NCI-H460 (cell line): Measurements from ENCODE around the gene GRIK1. TPM values are rescaled to one million over a fixed set of nuclear protein-coding genes. Genes with fewer than 3 reads are reported as not detected.

Experiments used
- DNase-seq: peaks from one replicate; pipeline ENCODE4 v3.0.0-alpha.2; 2016; ENCODE audit warnings: low read depth; ENCODE audit errors: extremely low read depth
- total RNA-seq: library from RNA; depleted of rRNA; stranded (reverse); fragments of >200 nt; shearing (Covaris generic); gene quantifications from 2 replicates; pipeline ENCODE4 v1.2.3, GENCODE V29; 2014

Gene GRIK1
- total RNA-seq, 1 experiment from 2014 or later, result not detected

GRCh38 chr21:29914326-29914725 is 25.5 kb downstream of the GRIK1 start:
- no peak for DNase-seq

- DNase-seq, result no peak
Measured at GRCh38 chr21:29909571-29909970, 30.2 kb downstream of the GRIK1 start.

DNA sequence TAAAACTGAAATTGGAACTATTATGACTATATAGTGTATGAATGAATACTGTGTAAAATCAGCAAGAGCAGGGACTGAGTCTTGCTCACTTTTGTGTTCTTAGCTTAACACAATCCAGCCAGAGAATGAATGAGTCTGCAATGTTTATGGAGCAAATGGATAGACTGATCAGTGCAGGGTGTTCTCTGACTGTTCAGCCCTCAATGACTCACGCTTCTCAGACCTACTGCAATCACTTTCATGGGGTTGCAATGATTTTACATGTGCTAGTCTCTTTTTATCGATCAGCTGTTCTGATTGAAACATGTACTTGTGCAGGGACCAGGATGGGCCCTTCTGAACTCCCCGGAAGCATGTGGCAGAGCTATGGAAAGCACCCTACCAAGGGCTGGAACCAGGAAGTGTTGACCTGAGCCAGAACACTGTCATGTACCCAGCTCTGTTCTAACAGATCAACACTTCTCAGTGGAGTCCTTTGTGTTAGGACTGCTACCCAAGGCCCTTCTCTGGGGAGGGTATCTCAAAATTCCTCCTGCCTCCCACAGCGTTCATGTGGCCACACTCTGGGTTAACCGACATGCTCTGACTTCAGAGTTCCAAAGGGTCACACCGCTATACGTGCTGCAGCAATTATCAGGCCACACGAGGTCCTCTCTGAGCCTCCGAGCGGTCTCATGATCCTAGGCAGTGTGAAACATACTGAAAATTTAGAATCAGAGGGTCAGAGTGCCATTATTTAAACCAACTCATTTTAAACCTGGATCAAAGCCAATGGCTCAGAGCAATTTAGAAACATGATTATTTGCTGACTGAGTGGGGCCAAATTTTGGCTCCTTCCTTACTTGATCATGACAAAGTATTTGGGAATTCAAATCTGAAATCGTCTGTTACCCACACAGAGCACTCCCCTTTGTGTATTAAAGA is 35.2 kb downstream of the GRIK1 start:
- no peak for DNase-seq

- no peak for DNase-seq
Measured at GRCh38 chr21:29896884-29897283, 42.9 kb downstream of the GRIK1 start.

GRCh38 chr21:29893687-29894086 is 46.1 kb downstream of the GRIK1 start:
- DNase-seq, result no peak

DNA sequence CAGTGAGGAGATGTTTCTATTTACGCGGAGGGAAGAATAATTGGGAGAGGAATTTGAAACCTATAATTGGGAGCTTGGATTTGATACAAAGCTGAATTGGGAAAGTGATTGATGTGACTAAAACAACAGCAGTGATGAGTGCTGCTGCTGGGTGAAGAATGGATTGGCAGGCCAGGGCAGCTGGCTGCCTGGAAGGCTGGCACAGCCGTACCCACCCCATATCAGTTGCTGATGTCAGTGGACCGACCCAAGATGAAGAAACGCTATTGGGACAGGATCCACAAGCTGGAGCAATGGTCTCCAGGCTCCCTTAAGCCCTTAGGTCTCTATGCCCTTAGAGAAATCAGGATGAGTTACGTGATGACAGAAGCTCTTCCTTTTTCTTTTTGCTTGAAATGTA is 47.4 kb downstream of the GRIK1 start:
- DNase-seq, result no peak

DNA sequence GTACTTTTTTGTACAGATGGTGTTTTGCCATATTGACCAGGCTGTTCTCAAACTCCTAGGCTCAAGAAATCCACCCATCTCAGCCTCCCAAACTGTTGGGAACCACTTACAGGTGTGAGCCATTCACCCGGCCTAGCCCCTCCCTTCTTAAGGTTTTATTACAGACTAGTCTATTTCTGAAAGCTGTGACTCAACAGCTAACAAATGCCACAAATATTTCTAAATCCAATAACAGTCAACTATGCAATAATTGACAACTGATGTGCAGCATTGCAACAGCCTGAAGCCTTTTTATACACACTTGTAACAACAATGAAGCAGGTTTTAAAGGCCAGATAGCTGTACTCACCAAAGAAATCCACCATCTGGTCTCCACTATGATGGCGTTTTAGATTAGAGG is 51.4 kb downstream of the GRIK1 start:
- DNase-seq, result no peak

- DNase-seq, result no peak
Measured at GRCh38 chr21:29887313-29888009, 52.3 kb downstream of the GRIK1 start.

DNA sequence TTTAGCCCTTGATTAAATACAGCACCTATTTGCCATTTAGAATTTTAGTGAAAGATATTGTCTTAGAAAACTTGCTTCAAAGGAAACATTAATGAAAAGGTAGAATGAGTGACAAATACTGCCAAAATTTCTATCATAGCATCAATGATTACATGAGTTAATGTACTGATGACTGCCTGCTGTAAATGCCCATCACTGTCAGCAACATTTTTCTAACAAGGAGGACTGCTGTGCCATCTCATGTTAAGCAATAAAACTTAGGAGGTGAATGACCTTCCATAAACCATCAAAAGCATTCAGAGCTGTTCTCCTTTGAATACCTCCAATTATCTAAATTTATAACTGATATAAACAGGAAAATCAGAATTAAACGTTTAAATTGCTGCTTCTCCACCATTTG is 54.3 kb downstream of the GRIK1 start:
- DNase-seq, result no peak

DNA sequence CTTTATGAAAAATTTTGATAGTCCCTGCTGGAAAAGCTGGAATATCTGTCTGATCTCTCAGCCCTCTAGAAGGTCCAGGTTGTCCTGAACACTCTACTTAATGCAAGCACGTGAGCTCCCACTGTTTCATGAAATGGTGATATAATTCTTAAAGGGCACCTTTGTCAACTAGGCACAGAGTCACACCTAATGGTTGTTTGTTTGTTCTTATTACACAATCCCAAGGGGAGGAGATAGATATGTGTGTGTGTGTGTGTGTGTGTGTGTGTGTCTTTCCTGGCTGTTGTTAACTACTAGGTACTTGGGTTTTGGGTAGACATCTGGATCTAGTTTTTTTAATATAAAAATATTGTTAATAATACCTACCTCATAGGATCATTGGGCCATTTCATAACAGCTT is 63.9 kb downstream of the GRIK1 start:
- no peak for DNase-seq

GRCh38 chr21:29875036-29875716 is 64.6 kb downstream of the GRIK1 start:
- no peak for DNase-seq

DNA sequence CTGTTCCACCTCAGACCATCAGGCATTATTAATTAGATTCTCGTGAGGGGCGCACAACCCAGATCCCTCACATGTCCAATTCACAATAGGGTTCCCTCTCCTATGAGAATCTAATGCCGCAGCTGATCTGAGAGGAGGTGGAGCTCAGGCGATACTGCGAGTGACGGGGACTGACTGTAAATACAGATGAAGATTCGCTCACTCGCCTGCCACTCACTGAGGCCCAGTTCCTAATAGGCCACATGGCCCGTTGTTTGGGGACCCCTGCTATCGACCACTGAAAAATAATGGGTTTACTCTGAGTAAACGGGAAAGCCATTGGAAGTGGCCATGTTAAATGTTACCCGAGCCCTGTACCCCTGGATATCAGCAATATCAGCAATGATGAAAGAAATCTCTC is 65.9 kb downstream of the GRIK1 start:
- DNase-seq, result no peak

GRCh38 chr21:29870814-29871213 is 69.0 kb downstream of the GRIK1 start:
- DNase-seq, result no peak

DNA sequence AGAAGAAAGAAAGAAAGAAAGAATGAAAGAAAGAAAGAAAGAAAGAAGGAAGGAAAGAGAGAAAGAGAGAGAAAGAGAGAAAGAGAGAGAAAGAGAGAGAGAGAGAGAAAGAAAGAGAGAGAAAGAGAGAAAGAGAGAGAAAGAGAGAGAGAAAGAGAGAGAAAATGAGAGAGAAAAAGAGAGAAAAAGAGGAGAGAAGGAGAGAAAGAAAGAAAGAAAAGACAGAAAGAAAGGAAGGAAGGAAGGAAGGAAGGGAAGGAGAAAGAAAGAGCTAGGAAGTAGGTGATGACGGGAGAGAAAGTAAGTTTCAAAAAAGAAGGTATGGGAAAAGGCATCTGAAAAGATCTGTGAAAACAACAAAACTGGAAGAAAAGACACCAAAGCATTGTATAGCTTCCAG is 72.0 kb downstream of the GRIK1 start:
- no peak for DNase-seq

DNA sequence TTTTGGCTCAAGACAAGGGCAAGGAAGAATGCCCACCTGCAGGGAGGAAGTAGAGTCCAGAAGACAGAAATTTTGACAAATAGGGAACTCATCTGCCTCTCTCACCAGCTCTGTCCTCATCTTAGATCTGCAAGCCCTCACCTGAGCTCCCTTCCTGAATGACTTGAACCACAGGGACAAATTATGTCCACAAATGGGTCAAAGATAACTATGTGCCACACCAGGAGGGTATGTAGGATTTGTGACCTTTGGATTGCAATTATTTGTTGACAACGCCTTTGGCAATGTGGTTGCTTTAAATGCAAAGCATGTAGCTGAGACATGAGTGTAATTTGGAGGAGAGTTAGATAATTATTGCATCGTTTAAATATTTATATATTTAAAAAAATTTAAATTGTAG is 79.5 kb downstream of the GRIK1 start:
- no peak for DNase-seq

GRCh38 chr21:29857150-29857549 is 82.6 kb downstream of the GRIK1 start:
- DNase-seq, result no peak

- DNase-seq, result no peak
Measured at GRCh38 chr21:29854795-29855194, 85.0 kb downstream of the GRIK1 start.

DNA sequence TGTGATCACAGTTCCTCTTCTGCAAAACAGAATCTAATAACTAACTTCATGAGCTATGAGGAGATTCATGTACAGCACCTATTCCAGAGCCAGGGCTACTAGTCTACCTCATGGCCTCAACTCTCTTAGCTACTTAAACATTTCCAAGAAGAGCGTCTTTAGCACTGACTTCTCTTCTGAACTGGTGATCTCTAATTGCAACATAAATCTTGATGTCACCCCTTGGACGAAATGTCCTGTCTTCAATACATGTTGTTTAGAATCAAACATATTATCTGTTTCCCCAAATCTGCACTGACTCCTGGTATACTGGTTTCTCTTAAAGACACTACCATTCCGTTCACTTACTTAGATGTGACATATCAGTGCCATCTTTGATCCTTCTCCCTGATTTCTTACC is 88.2 kb downstream of the GRIK1 start:
- no peak for DNase-seq

DNA sequence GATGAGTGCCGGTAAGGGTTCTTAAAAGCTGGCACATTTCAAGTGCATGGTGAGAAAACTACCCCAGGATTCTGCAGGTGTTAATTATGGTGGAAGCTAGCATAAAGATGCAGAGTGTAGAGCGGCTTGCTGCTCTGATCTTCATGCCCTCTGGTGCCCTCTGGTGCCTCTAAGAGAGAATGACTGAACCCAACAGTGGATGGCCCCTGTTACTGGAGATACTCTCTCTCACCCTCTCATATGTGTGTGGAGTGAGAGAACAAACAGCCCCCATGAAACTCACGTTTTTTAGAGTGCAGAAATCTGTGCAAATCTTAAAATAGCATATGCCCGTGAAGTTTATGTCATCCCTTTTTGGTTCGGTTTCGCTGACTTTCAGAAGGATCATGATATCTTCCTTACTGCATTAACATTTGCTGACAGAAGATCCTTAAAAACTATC is 90.0 kb downstream of the GRIK1 start:
- peak; percentile 54 for DNase-seq

DNA sequence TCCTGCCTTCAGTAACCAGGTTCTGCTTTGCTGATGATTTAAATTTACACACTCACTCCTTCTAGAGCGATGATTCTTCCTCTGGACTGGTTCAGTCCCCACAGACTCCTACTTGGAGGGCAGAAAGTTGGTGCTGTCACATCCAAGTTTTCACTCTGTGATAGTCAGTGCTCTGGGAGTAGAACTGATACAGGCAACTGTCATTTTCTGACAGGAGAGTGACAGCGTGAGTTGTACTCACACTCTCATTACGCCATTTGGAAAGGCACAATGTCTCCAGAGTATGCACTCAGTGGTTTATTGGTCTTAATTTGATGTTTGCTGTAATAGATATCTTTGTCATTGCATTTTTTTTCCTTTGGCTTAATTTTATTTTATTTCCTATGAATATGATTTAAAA is 96.0 kb downstream of the GRIK1 start:
- DNase-seq, result no peak

DNA sequence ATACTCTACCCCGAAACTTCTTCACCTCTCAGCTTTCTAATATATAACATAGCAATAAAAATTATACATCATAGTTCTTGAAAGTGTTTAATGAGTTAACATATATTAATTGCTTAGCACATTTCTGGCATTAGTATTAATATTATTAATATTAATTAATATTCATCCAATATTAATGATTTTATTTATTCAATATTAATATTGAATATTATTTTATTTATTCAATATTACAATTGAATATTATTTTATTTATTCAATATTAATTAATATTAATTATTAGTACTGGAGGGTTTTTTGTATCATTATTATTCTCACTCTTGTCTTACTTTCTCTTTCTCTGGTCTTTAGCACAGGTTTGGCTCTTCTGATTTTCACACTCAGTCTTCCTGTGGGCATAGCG is 105.2 kb downstream of the GRIK1 start:
- DNase-seq, result no peak
